Measurements from ENCODE around the gene GRIK3. TPM values are rescaled to one million over a fixed set of nuclear protein-coding genes. Genes with fewer than 3 reads are reported as not detected.

GRIK3 gene
- total RNA-seq, 5 donors from 2014 or later (not counting 1 experiment from before 2014, with no cell fraction given) = 0.03 TPM; not detected in 4

- ChIA-PET CTCF (no interaction called here), POLR2A (no interaction called here)
- no peak overlapping the region for H3K4me3 ChIP-seq (ENCODE audit: control insufficient read depth in 1 of 2, extremely low read depth in 1 of 2, low read length in 1 of 2)
- Mint-ChIP-seq H3K27ac (no peak overlapping the region), H3K4me1 (no peaks in the 10 kb centered on the region), H3K27me3 (peaks cover 0 to 12% of the 10 kb centered on the region in 2 donors), H3K36me3 (no peaks in the 10 kb centered on the region), H3K4me3 (no peak overlapping the region), H3K9me3 (no peaks in the 10 kb centered on the region)
- H3K27ac ChIP-seq (ENCODE audit: low read length) = no peak overlapping the region
- no peaks in the 10 kb centered on the region for H3K36me3 ChIP-seq (ENCODE audit: control insufficient read depth in 2 of 2, extremely low read depth in 1 of 2, insufficient read depth in 1 of 2, low read length in 1 of 2)
- peaks cover 0 to 29% of the 10 kb centered on the region in 2 experiments for H3K27me3 ChIP-seq (replicated peaks in 1 of 2; ENCODE audit: control insufficient read depth in 2 of 2, extremely low read depth in 1 of 2, insufficient read depth in 2 of 2, low read length in 1 of 2)
- H3K4me1 ChIP-seq (ENCODE audit: control insufficient read depth in 1 of 2, extremely low read depth in 1 of 2, insufficient read depth in 2 of 2, low read length in 2 of 2) = no peaks in the 10 kb centered on the region
- H3K9me3 ChIP-seq = no peaks in the 10 kb centered on the region
- DNase-seq (no peak), ATAC-seq (replicated peaks in 1 of 4) (no peak)
- 74% methylated on average over 2 of the region's 4 CpGs for WGBS (ENCODE audit: insufficient coverage)
These were observed 166.7 kb downstream of the GRIK3 start for GRCh38 chr1:36867575-36867974.

GRCh38 chr1:36866169-36866814, 168.0 kb downstream of the GRIK3 start:
- POLR2A ChIA-PET = no interaction called here

GRCh38 chr1:36865602-36865900, 168.8 kb downstream of the GRIK3 start:
- no peaks in the 10 kb centered on the region for H3K9me3 ChIP-seq
- no peaks in the 10 kb centered on the region for H3K36me3 Mint-ChIP-seq
- ATAC-seq (replicated peaks in 1 of 4) (no peak), DNase-seq (no peak)
- no peak overlapping the region for H3K4me3 Mint-ChIP-seq
- H3K4me1 Mint-ChIP-seq = no peaks in the 10 kb centered on the region
- CTCF ChIA-PET = no interaction called here
- H3K27ac ChIP-seq (ENCODE audit: low read length) = no peak overlapping the region
- H3K36me3 ChIP-seq (ENCODE audit: control insufficient read depth in 2 of 2, extremely low read depth in 1 of 2, insufficient read depth in 1 of 2, low read length in 1 of 2) = no peaks in the 10 kb centered on the region
- no peaks in the 10 kb centered on the region for H3K4me1 ChIP-seq (ENCODE audit: control insufficient read depth in 1 of 2, extremely low read depth in 1 of 2, insufficient read depth in 2 of 2, low read length in 2 of 2)
- H3K27ac Mint-ChIP-seq = no peak overlapping the region
- H3K27me3 Mint-ChIP-seq = peaks cover 0 to 17% of the 10 kb centered on the region in 2 donors
- WGBS (ENCODE audit: insufficient coverage) = no CpG with 5 or more reads among the region's 1 CpG
- no peaks in the 10 kb centered on the region for H3K9me3 Mint-ChIP-seq
- H3K4me3 ChIP-seq (ENCODE audit: control insufficient read depth in 1 of 2, extremely low read depth in 1 of 2, low read length in 1 of 2) = no peak overlapping the region
- POLR2A ChIA-PET = no interaction called here
- peaks cover 0 to 22% of the 10 kb centered on the region in 2 experiments for H3K27me3 ChIP-seq (replicated peaks in 1 of 2; ENCODE audit: control insufficient read depth in 2 of 2, extremely low read depth in 1 of 2, insufficient read depth in 2 of 2, low read length in 1 of 2)

More at GRCh38 chr1:36866169-36866814, 168.0 kb downstream of the GRIK3 start:
- H3K27ac Mint-ChIP-seq = no peak overlapping the region
- H3K36me3 Mint-ChIP-seq = no peaks in the 10 kb centered on the region
- WGBS (ENCODE audit: insufficient coverage) = 64% methylated on average over 3 of the region's 6 CpGs
- H3K27ac ChIP-seq (ENCODE audit: low read length) = no peak overlapping the region
- H3K36me3 ChIP-seq (ENCODE audit: control insufficient read depth in 2 of 2, extremely low read depth in 1 of 2, insufficient read depth in 1 of 2, low read length in 1 of 2) = no peaks in the 10 kb centered on the region
- H3K9me3 Mint-ChIP-seq = no peaks in the 10 kb centered on the region
- H3K4me3 ChIP-seq (ENCODE audit: control insufficient read depth in 1 of 2, extremely low read depth in 1 of 2, low read length in 1 of 2) = no peak overlapping the region
- no peak for DNase-seq
- H3K9me3 ChIP-seq = no peaks in the 10 kb centered on the region
- CTCF ChIA-PET = no interaction called here
- H3K4me1 Mint-ChIP-seq = no peaks in the 10 kb centered on the region
- H3K4me1 ChIP-seq (ENCODE audit: control insufficient read depth in 1 of 2, extremely low read depth in 1 of 2, insufficient read depth in 2 of 2, low read length in 2 of 2) = no peaks in the 10 kb centered on the region
- no peak overlapping the region for H3K4me3 Mint-ChIP-seq
- no peak for ATAC-seq (replicated peaks in 1 of 4)
- H3K27me3 Mint-ChIP-seq = peaks cover 0 to 16% of the 10 kb centered on the region in 2 donors
- peaks cover 0 to 21% of the 10 kb centered on the region in 2 experiments for H3K27me3 ChIP-seq (replicated peaks in 1 of 2; ENCODE audit: control insufficient read depth in 2 of 2, extremely low read depth in 1 of 2, insufficient read depth in 2 of 2, low read length in 1 of 2)

- ChIA-PET CTCF (no interaction called here), POLR2A (no interaction called here)
- H3K9me3 Mint-ChIP-seq = no peaks in the 10 kb centered on the region
- H3K27me3 Mint-ChIP-seq = peaks cover 0 to 13% of the 10 kb centered on the region in 2 donors
- Histone ChIP-seq H3K36me3 (ENCODE audit: control insufficient read depth in 2 of 2, extremely low read depth in 1 of 2, insufficient read depth in 1 of 2, low read length in 1 of 2) (no peaks in the 10 kb centered on the region), H3K27ac (ENCODE audit: low read length) (no peak overlapping the region), H3K4me1 (ENCODE audit: control insufficient read depth in 1 of 2, extremely low read depth in 1 of 2, insufficient read depth in 2 of 2, low read length in 2 of 2) (no peaks in the 10 kb centered on the region), H3K9me3 (no peaks in the 10 kb centered on the region), H3K27me3 (replicated peaks in 1 of 2; ENCODE audit: control insufficient read depth in 2 of 2, extremely low read depth in 1 of 2, insufficient read depth in 2 of 2, low read length in 1 of 2) (peaks cover 0 to 25% of the 10 kb centered on the region in 2 experiments), H3K4me3 (ENCODE audit: control insufficient read depth in 1 of 2, extremely low read depth in 1 of 2, low read length in 1 of 2) (no peak overlapping the region)
- no peak overlapping the region for H3K27ac Mint-ChIP-seq
- no peaks in the 10 kb centered on the region for H3K36me3 Mint-ChIP-seq
- no peak for ATAC-seq (replicated peaks in 1 of 4)
- no peak for DNase-seq
- WGBS (ENCODE audit: insufficient coverage) = 68% methylated on average over 4 of the region's 11 CpGs
- H3K4me1 Mint-ChIP-seq = no peaks in the 10 kb centered on the region
- H3K4me3 Mint-ChIP-seq = no peak overlapping the region
These were observed 169.3 kb downstream of the GRIK3 start for GRCh38 chr1:36864823-36865601.

- WGBS (ENCODE audit: insufficient coverage) = 43% methylated on average over 6 of the region's 6 CpGs
- H3K4me1 ChIP-seq (ENCODE audit: control insufficient read depth in 1 of 2, extremely low read depth in 1 of 2, insufficient read depth in 2 of 2, low read length in 2 of 2) = no peaks in the 10 kb centered on the region
- H3K9me3 ChIP-seq = no peaks in the 10 kb centered on the region
- Mint-ChIP-seq H3K9me3 (no peaks in the 10 kb centered on the region), H3K27ac (no peak overlapping the region), H3K27me3 (peaks cover 5 to 14% of the 10 kb centered on the region in 2 donors), H3K4me1 (no peaks in the 10 kb centered on the region), H3K4me3 (no peak overlapping the region), H3K36me3 (no peaks in the 10 kb centered on the region)
- POLR2A ChIA-PET = interaction anchor here in 1 of 2 donors (0.6 kb wide), 1 partner anchor 863 kb away, joined by 3 read pairs; no protein-coding TSS in a partner anchor
- no peaks in the 10 kb centered on the region for H3K36me3 ChIP-seq (ENCODE audit: control insufficient read depth in 2 of 2, extremely low read depth in 1 of 2, insufficient read depth in 1 of 2, low read length in 1 of 2)
- DNase-seq (peak in 1 of 35 experiments; percentile 4), ATAC-seq (replicated peaks in 1 of 4) (no peak)
- H3K27ac ChIP-seq (ENCODE audit: low read length) = no peak overlapping the region
- H3K27me3 ChIP-seq (replicated peaks in 1 of 2; ENCODE audit: control insufficient read depth in 2 of 2, extremely low read depth in 1 of 2, insufficient read depth in 2 of 2, low read length in 1 of 2) = peaks cover 0 to 27% of the 10 kb centered on the region in 2 experiments
- CTCF ChIA-PET = no interaction called here
- H3K4me3 ChIP-seq (ENCODE audit: control insufficient read depth in 1 of 2, extremely low read depth in 1 of 2, low read length in 1 of 2) = no peak overlapping the region
These were observed 170.0 kb downstream of the GRIK3 start for GRCh38 chr1:36864182-36864822.

- 78% methylated on average over 5 of the region's 5 CpGs for WGBS (ENCODE audit: insufficient coverage)
- no peak overlapping the region for H3K4me3 ChIP-seq (ENCODE audit: control insufficient read depth in 1 of 2, extremely low read depth in 1 of 2, low read length in 1 of 2)
- Mint-ChIP-seq H3K36me3 (no peaks in the 10 kb centered on the region), H3K27me3 (peaks cover 5 to 12% of the 10 kb centered on the region in 2 donors), H3K4me3 (no peak overlapping the region), H3K27ac (no peak overlapping the region), H3K9me3 (no peaks in the 10 kb centered on the region), H3K4me1 (no peaks in the 10 kb centered on the region)
- ChIA-PET POLR2A (interaction anchor here in 1 of 2 donors (0.6 kb wide), 1 partner anchor 863 kb away, joined by 3 read pairs; no protein-coding TSS in a partner anchor), CTCF (no interaction called here)
- H3K9me3 ChIP-seq = no peaks in the 10 kb centered on the region
- H3K4me1 ChIP-seq (ENCODE audit: control insufficient read depth in 1 of 2, extremely low read depth in 1 of 2, insufficient read depth in 2 of 2, low read length in 2 of 2) = no peaks in the 10 kb centered on the region
- ATAC-seq (replicated peaks in 1 of 4) (no peak), DNase-seq (no peak)
- H3K36me3 ChIP-seq (ENCODE audit: control insufficient read depth in 2 of 2, extremely low read depth in 1 of 2, insufficient read depth in 1 of 2, low read length in 1 of 2) = no peaks in the 10 kb centered on the region
- H3K27me3 ChIP-seq (replicated peaks in 1 of 2; ENCODE audit: control insufficient read depth in 2 of 2, extremely low read depth in 1 of 2, insufficient read depth in 2 of 2, low read length in 1 of 2) = peaks cover 0 to 24% of the 10 kb centered on the region in 2 experiments
- H3K27ac ChIP-seq (ENCODE audit: low read length) = no peak overlapping the region
These were observed 170.8 kb downstream of the GRIK3 start for GRCh38 chr1:36863500-36863899.

Measured in T-cell (primary cell).